A549 (cell line): ENCODE data around the gene PCSK5.

Experiments
- CTCF ChIP-seq: fragments of >200 bp; sonication (Bioruptor Twin); formaldehyde crosslinking; IDR thresholded peaks from 3 replicates; pipeline ENCODE4 v1.5.1; 2016
- E2F6 ChIP-seq: IDR thresholded peaks from 2 replicates; pipeline ENCODE4 v1.6.1; 2012; ENCODE audit warnings: low read depth, borderline replicate concordance
- ELK1 ChIP-seq: fragments of 150-350 bp; IDR thresholded peaks from 2 replicates; pipeline ENCODE4 v1.6.1; 2014; ENCODE audit warnings: low read depth, mild to moderate bottlenecking, low read length
- EP300 ChIP-seq, 2 experiments: fragments of >200 bp; sonication (Bioruptor Twin); formaldehyde crosslinking; IDR thresholded peaks; 2 replicates in 1 of 2; 3 replicates in 1 of 2; pipeline ENCODE4 v1.6.1; 2016 to 2017
- HEYL ChIP-seq: fragments of 250-450 bp; sonication (Bioruptor Pico); IDR thresholded peaks from 2 replicates; pipeline ENCODE4 v1.8.0; 2021; ENCODE audit warnings: mild to moderate bottlenecking, moderate library complexity
- JUN ChIP-seq, 2 experiments: fragments of >200 bp; sonication (Bioruptor Twin); formaldehyde crosslinking; IDR thresholded peaks; 2 replicates in 1 of 2; 3 replicates in 1 of 2; pipeline ENCODE4 v1.6.1; 2016 to 2017
- KDM1A ChIP-seq: fragments of 200-600 bp; sonication (generic); IDR thresholded peaks from 2 replicates; pipeline ENCODE4 v1.6.1; 2016; ENCODE audit warnings: low read depth, mild to moderate bottlenecking
- MAX ChIP-seq: IDR thresholded peaks from 2 replicates; pipeline ENCODE4 v1.6.1; 2012
- NFE2L2 ChIP-seq: fragments of 150-350 bp; conservative IDR thresholded peaks from 2 replicates; pipeline ENCODE4 v1.6.1; 2014; ENCODE audit warnings: low read length
- NR3C1 ChIP-seq: fragments of >200 bp; sonication (Bioruptor Twin); formaldehyde crosslinking; IDR thresholded peaks from 3 replicates; pipeline ENCODE4 v1.6.1; 2017
- RAD21 ChIP-seq, 2 experiments: fragments of >200 bp in 1 of 2; sonication (Bioruptor Twin) in 1 of 2; formaldehyde crosslinking in 1 of 2; IDR thresholded peaks in 1 of 2; conservative IDR thresholded peaks in 1 of 2; 2 replicates in 1 of 2; 3 replicates in 1 of 2; pipeline ENCODE4 v1.6.1; 2012 to 2018; ENCODE audit warnings: inconsistent platforms in 1 of 2
- SMC3 ChIP-seq: fragments of >200 bp; sonication (Bioruptor Twin); formaldehyde crosslinking; IDR thresholded peaks from 3 replicates; pipeline ENCODE4 v1.6.1; 2018; ENCODE audit warnings: inconsistent platforms
- USF2 ChIP-seq: fragments of 450-650 bp; IDR thresholded peaks from 2 replicates; pipeline ENCODE4 v1.6.1; 2014; ENCODE audit warnings: antibody characterized with exemption

GRCh38 chr9:75912951-75913350 is 22.5 kb downstream of the PCSK5 start:
- no peak for TF ChIP-seq EP300 (IDR thresholded peaks at IDR 0.05)
- TF ChIP-seq RAD21 (conservative IDR thresholded peaks at IDR 0.05 in 1 of 2, IDR thresholded peaks at IDR 0.05 in 1 of 2), result no peak
- TF ChIP-seq ELK1, result no peak
- TF ChIP-seq CTCF, result no peak
- TF ChIP-seq MAX, result no peak
- no peak for TF ChIP-seq E2F6
- no peak for TF ChIP-seq JUN (IDR thresholded peaks at IDR 0.05)
- TF ChIP-seq NFE2L2, result no peak; the same call in 1 of the 2 replicates
- no peak for TF ChIP-seq HEYL (CRISPR knock-in tag)
- TF ChIP-seq NR3C1, result no peak
- no peak for TF ChIP-seq SMC3
- TF ChIP-seq KDM1A, result no peak
- no peak for TF ChIP-seq USF2
